GM12878 (cell line): ENCODE measurements around the gene STATH. TPM values are rescaled to one million over a fixed set of nuclear protein-coding genes. Genes with fewer than 3 reads are reported as not detected.
"Not testable (repeated sequence)": the region's sequence is repeated elsewhere in the genome, so short reads cannot be mapped to it uniquely, and the experiment has no call there.

Source experiments
- ATAC-seq: fragments of 200-7000 bp; cut with Tn5 transposase; 3 replicates; pipeline ENCODE4 v1.9.1; 2020; ENCODE audit warnings: mild to moderate bottlenecking, moderate library complexity
- BruUV-seq: library from RNA; stranded (reverse); fragments of 400-500 nt; replicated peaks from 2 replicates; lab custom pipeline; 2021; lab: Mats Ljungman, UMichigan
- CTCF ChIA-PET: fragments of 300-600 bp; sonication (Branson Sonifier 250); formaldehyde crosslinking; extraction: SDS; loops from one replicate; lab custom pipeline; 2021; ENCODE audit warnings: inconsistent platforms; lab: Yijun Ruan, JAX
- POLR2A ChIA-PET: fragments of 350-600 bp; formaldehyde crosslinking; extraction: SDS; loops from one replicate; lab custom pipeline; 2021; ENCODE audit warnings: inconsistent platforms; lab: Charles Lee
- RAD21 ChIA-PET: fragments of 300-600 bp; sonication (Branson Sonifier 250); formaldehyde crosslinking; loops from one replicate; lab custom pipeline; 2023; ENCODE audit warnings: antibody characterized with exemption; ENCODE audit not compliant: unreplicated experiment; lab: Charles Lee
- SMC1A ChIA-PET: fragments of 300-600 bp; sonication (Branson Sonifier 250); formaldehyde crosslinking; loops from one replicate; lab custom pipeline; 2023; ENCODE audit not compliant: unreplicated experiment, uncharacterized antibody; lab: Charles Lee
- DNase-seq: peaks from one replicate; pipeline ENCODE4 v3.0.0-alpha.2; 2011; ENCODE audit warnings: low read depth, low spot score
- FAIRE-seq: peaks from 3 replicates; lab custom pipeline; 2011; peaks lifted over from hg19 to GRCh38; lab: Jason Lieb, UNC
- H2AFZ ChIP-seq: 2 replicates; pipeline ENCODE4 v1.6.0; 2011; ENCODE audit warnings: low read depth, low read length, control low read depth; ENCODE audit not compliant: control insufficient read depth
- H3K27ac ChIP-seq: 2 replicates; pipeline ENCODE4 v1.5.1; 2011; ENCODE audit warnings: control low read depth; ENCODE audit not compliant: control insufficient read depth, insufficient read depth
- H3K27me3 ChIP-seq, 2 experiments: replicated peaks in 1 of 2; 2 replicates each; pipeline versions ENCODE4 v1.6.0 to v1.6.1; 2011; ENCODE audit warnings: low read length in 1 of 2; ENCODE audit not compliant: control insufficient read depth in 2 of 2, insufficient read depth in 2 of 2
- H3K36me3 ChIP-seq, 2 experiments: 2 replicates each; pipeline ENCODE4 v1.5.1; 2011; ENCODE audit warnings: low read length in 1 of 2; ENCODE audit not compliant: control insufficient read depth in 2 of 2, insufficient read depth in 2 of 2
- H3K4me1 ChIP-seq: 2 replicates; pipeline ENCODE4 v1.6.1; 2011; ENCODE audit warnings: mild to moderate bottlenecking, low read length, moderate library complexity, mixed read lengths; ENCODE audit not compliant: control insufficient read depth, insufficient read depth
- H3K4me2 ChIP-seq: 2 replicates; pipeline ENCODE4 v1.6.0; 2011; ENCODE audit warnings: control low read depth; ENCODE audit not compliant: control insufficient read depth, insufficient read depth
- H3K4me3 ChIP-seq: fragments of 200-600 bp; sonication (generic); 2 replicates; pipeline ENCODE4 v1.5.1; 2016
- H3K79me2 ChIP-seq: 2 replicates; pipeline ENCODE4 v1.6.0; 2011; ENCODE audit warnings: low read length; ENCODE audit not compliant: control insufficient read depth, insufficient read depth
- H3K9ac ChIP-seq: 2 replicates; pipeline ENCODE4 v1.8.0; 2011; ENCODE audit warnings: low read length, control low read depth, mixed read lengths; ENCODE audit not compliant: control insufficient read depth, insufficient read depth
- H3K9me3 ChIP-seq: replicated peaks from 3 replicates; pipeline ENCODE4 v1.5.1; 2011; ENCODE audit warnings: mild to moderate bottlenecking, low read length; ENCODE audit not compliant: control insufficient read depth, insufficient read depth
- H4K20me1 ChIP-seq: 2 replicates; pipeline ENCODE4 v1.6.0; 2011; ENCODE audit not compliant: control insufficient read depth, insufficient read depth
- EZH2 ChIP-seq: IDR thresholded peaks from 2 replicates; pipeline ENCODE4 v1.6.1; 2012; ENCODE audit warnings: low read depth, mild to moderate bottlenecking, control low read depth, inconsistent platforms, low read length, borderline replicate concordance; ENCODE audit not compliant: control insufficient read depth
- FOS ChIP-seq: IDR thresholded peaks from 3 replicates; pipeline ENCODE4 v1.6.1; 2011; ENCODE audit warnings: borderline replicate concordance; ENCODE audit not compliant: insufficient read length; ENCODE audit errors: extremely low read depth
- GATAD2B ChIP-seq: fragments of 450-650 bp; conservative IDR thresholded peaks from 2 replicates; pipeline ENCODE4 v1.6.1; 2017; ENCODE audit warnings: low read depth, mild to moderate bottlenecking, moderate library complexity
- MYB ChIP-seq: fragments of 150-350 bp; IDR thresholded peaks from 2 replicates; pipeline ENCODE4 v1.6.1; 2014; ENCODE audit warnings: mild to moderate bottlenecking, low read depth, low read length, borderline replicate concordance
- RCOR1 ChIP-seq: conservative IDR thresholded peaks from 2 replicates; pipeline ENCODE4 v1.6.1; 2012; ENCODE audit warnings: low read depth, low read length, improper control_type of control experiment
- TCF3 ChIP-seq: IDR thresholded peaks from 2 replicates; pipeline ENCODE4 v1.6.1; 2012; ENCODE audit warnings: low read depth, mild to moderate bottlenecking, low read length, borderline replicate concordance; ENCODE audit not compliant: insufficient read depth
- ZBTB4 ChIP-seq: fragments of 450-650 bp; formaldehyde crosslinking; IDR thresholded peaks from 2 replicates; pipeline ENCODE4 v1.4.0; 2022; ENCODE audit warnings: mild to moderate bottlenecking, moderate library complexity
- WGBS: methylation state at CpG from one replicate; pipeline ENCODE4 v1.1.6; 2016; ENCODE audit warnings: low lambda C conversion rate; ENCODE audit not compliant: insufficient replicate concordance, insufficient coverage; ENCODE audit errors: missing lambda C conversion rate; 5-methylcytosine and 5-hydroxymethylcytosine counted together
- in situ Hi-C: fragments of 300-500 bp; cut with MboI; formaldehyde crosslinking; loops from 9 replicates; pipeline ENCODE4 v1.14.3; 2018; ENCODE audit warnings: mixed read lengths
- intact Hi-C: fragments of 100-400 bp; cut with micrococcal nuclease; formaldehyde crosslinking; loops from one replicate; pipeline ENCODE4 v1.14.2; 2022; ENCODE audit not compliant: unreplicated experiment
- polyA plus RNA-seq, 11 experiments: library from polyadenylated mRNA; depleted of rRNA in 4 of 11; unstranded in 6 of 11; stranded (reverse) in 5 of 11; fragments of >200 nt; fragmentation: Nextera tagmentation in 4 of 11; fragmentation: Illumina TruSeq in 1 of 11; extraction: Ambion mirVana in 4 of 11; extraction: Trizol in 1 of 11; gene quantifications; 1 replicate in 1 of 11; 2 replicates in 10 of 11; pipeline versions ENCODE4 v1.2.1 to v1.2.3, GENCODE V29; 2011 to 2016; ENCODE audit warnings: inconsistent platforms in 2 of 11, missing spikeins in 2 of 11, low read depth in 1 of 11
- total RNA-seq, 4 experiments: library from RNA; depleted of rRNA in 3 of 4; stranded (reverse); fragments of >200 nt in 3 of 4; fragmentation: Illumina TruSeq in 1 of 4; extraction: Trizol in 1 of 4; gene quantifications; 2 replicates each; pipeline versions ENCODE4 v1.2.1 to v1.2.3, GENCODE V29; 2013 to 2021

Gene STATH
- total and polyA plus RNA-seq, 10 of the 15 experiments (the other 5 are each of a cell fraction or from before 2014, with no cell fraction given) = 0.21 TPM; not detected in 9

GRCh38 chr4:70008771-70009170 is 13.0 kb downstream of the STATH start:
- TF ChIP-seq RCOR1 (no peak), FOS (no peak), GATAD2B (no peak), EZH2 (no peak), ZBTB4 (CRISPR knock-in tag) (no peak), TCF3 (no peak), MYB (no peak)
- FAIRE-seq (no peak), DNase-seq (no peak), ATAC-seq (no peak)
- 15% methylated on average over 3 of the region's 3 CpGs for WGBS
- intact Hi-C loops = no loop called here
- RAD21 ChIA-PET = no interaction called here
- no peaks in the 10 kb centered on the region for H3K36me3 ChIP-seq
- no peaks in the 10 kb centered on the region for H3K4me1 ChIP-seq
- SMC1A ChIA-PET = no interaction called here
- H3K4me3 ChIP-seq = no peak overlapping the region
- CTCF ChIA-PET = no interaction called here
- no peak overlapping the region for H3K9ac ChIP-seq
- H4K20me1 ChIP-seq = no peaks in the 10 kb centered on the region
- H3K27me3 ChIP-seq = no peaks in the 10 kb centered on the region
- BruUV-seq = no TSS peak
- in situ Hi-C loops = no loop called here
- no peaks in the 10 kb centered on the region for H3K79me2 ChIP-seq
- no peak overlapping the region for H2AFZ ChIP-seq
- POLR2A ChIA-PET = no interaction called here
- no peak overlapping the region for H3K27ac ChIP-seq
- H3K9me3 ChIP-seq = no peaks in the 10 kb centered on the region
- no peak overlapping the region for H3K4me2 ChIP-seq

- CTCF ChIA-PET, ATAC-seq: not testable (repeated sequence)
Observed at GRCh38 chr4:70019006-70019405, 23.2 kb downstream of the STATH start.

More at GRCh38 chr4:70019006-70019405, 23.2 kb downstream of the STATH start:
- in situ Hi-C loops, H3K27ac ChIP-seq, H3K4me2 ChIP-seq, BruUV-seq, intact Hi-C loops, DNase-seq, H4K20me1 ChIP-seq, H3K36me3 ChIP-seq, H2AFZ ChIP-seq, H3K27me3 ChIP-seq, H3K9ac ChIP-seq, H3K4me1 ChIP-seq, RAD21 ChIA-PET, FAIRE-seq, POLR2A ChIA-PET, H3K79me2 ChIP-seq, H3K9me3 ChIP-seq, H3K4me3 ChIP-seq, SMC1A ChIA-PET: not testable (repeated sequence)
- 80% methylated on average over 9 of the region's 10 CpGs for WGBS
